PC-3 (cell line): ENCODE measurements around the gene COMT. TPM values are rescaled to one million over a fixed set of nuclear protein-coding genes. Genes with fewer than 3 reads are reported as not detected.

Source experiments
- ATAC-seq: fragments of 200-7000 bp; cut with Tn5 transposase; 2 replicates; pipeline ENCODE4 v1.9.1; 2020; ENCODE audit warnings: mild to moderate bottlenecking, moderate library complexity
- BruUV-seq: library from RNA; stranded (reverse); fragments of 400-500 nt; replicated peaks from 2 replicates; lab custom pipeline; 2021; lab: Mats Ljungman, UMichigan
- CTCF ChIA-PET: fragments of 300-600 bp; sonication (Branson Sonifier 250); formaldehyde crosslinking; loops from one replicate; lab custom pipeline; 2022; ENCODE audit warnings: antibody characterized with exemption; lab: Charles Lee
- POLR2A ChIA-PET: fragments of 300-600 bp; sonication (Branson Sonifier 250); formaldehyde crosslinking; loops from one replicate; lab custom pipeline; 2022; ENCODE audit warnings: antibody characterized with exemption; ENCODE audit not compliant: unreplicated experiment; lab: Charles Lee
- DNase-seq: peaks from one replicate; pipeline ENCODE4 v3.0.0-alpha.2; 2015
- H2AFZ ChIP-seq: fragments of 300-600 bp; sonication (generic); 2 replicates; pipeline ENCODE4 v1.6.0; 2016; ENCODE audit warnings: antibody characterized with exemption, low read length
- H3F3A ChIP-seq: fragments of 300-600 bp; sonication (generic); one replicate; pipeline ENCODE4 v1.6.0; 2017; ENCODE audit warnings: antibody characterized with exemption, low read length, control low read depth, mild to moderate bottlenecking; ENCODE audit not compliant: unreplicated experiment
- H3K27ac ChIP-seq: fragments of 300-600 bp; sonication (generic); 2 replicates; pipeline ENCODE4 v1.5.1; 2016; ENCODE audit warnings: mild to moderate bottlenecking, low read length
- H3K27me3 ChIP-seq: fragments of 300-600 bp; sonication (generic); 2 replicates; pipeline ENCODE4 v1.6.1; 2016; ENCODE audit warnings: low read length, mixed read lengths
- H3K36me3 ChIP-seq: fragments of 300-600 bp; sonication (generic); 2 replicates; pipeline ENCODE4 v1.6.1; 2016; ENCODE audit warnings: low read depth, mixed run types, low read length, mixed read lengths
- H3K4me1 ChIP-seq: fragments of 300-600 bp; sonication (generic); 2 replicates; pipeline ENCODE4 v1.5.1; 2016; ENCODE audit warnings: low read length; ENCODE audit not compliant: insufficient read depth
- H3K4me2 ChIP-seq: fragments of 300-600 bp; sonication (generic); 2 replicates; pipeline ENCODE4 v1.6.0; 2016; ENCODE audit warnings: low read length
- H3K4me3 ChIP-seq: fragments of 300-600 bp; sonication (generic); 2 replicates; pipeline ENCODE4 v1.5.1; 2016; ENCODE audit warnings: mild to moderate bottlenecking, low read length, mixed read lengths
- H3K79me2 ChIP-seq: fragments of 300-600 bp; sonication (generic); 2 replicates; pipeline ENCODE4 v1.6.1; 2017; ENCODE audit warnings: low read length, mixed read lengths
- H3K9ac ChIP-seq: fragments of 300-600 bp; sonication (generic); 2 replicates; pipeline ENCODE4 v1.6.0; 2016; ENCODE audit warnings: mild to moderate bottlenecking, low read length
- H3K9me2 ChIP-seq: fragments of 300-600 bp; sonication (generic); replicated peaks from 2 replicates; pipeline ENCODE4 v1.6.1; 2016; ENCODE audit warnings: mixed run types, low read length, mixed read lengths
- H3K9me3 ChIP-seq: fragments of 300-600 bp; sonication (generic); 2 replicates; pipeline ENCODE4 v1.6.1; 2016; ENCODE audit warnings: low read length, mixed read lengths
- H4K20me1 ChIP-seq: fragments of 300-600 bp; sonication (generic); 2 replicates; pipeline ENCODE4 v1.6.1; 2016; ENCODE audit warnings: low read length, mixed read lengths
- CTCF ChIP-seq: fragments of 300-600 bp; sonication (generic); conservative IDR thresholded peaks from 2 replicates; pipeline ENCODE4 v1.5.1; 2017; ENCODE audit warnings: antibody characterized with exemption, low read depth, mild to moderate bottlenecking, low read length
- EZH2 ChIP-seq: fragments of 300-600 bp; sonication (generic); IDR thresholded peaks from one replicate; pipeline ENCODE4 v1.6.1; 2017; ENCODE audit warnings: antibody characterized with exemption, mild to moderate bottlenecking, low read length; ENCODE audit not compliant: unreplicated experiment
- EZH2phosphoT487 ChIP-seq: fragments of 300-600 bp; sonication (generic); IDR thresholded peaks from 2 replicates; pipeline ENCODE4 v1.6.1; 2018; ENCODE audit warnings: mild to moderate bottlenecking, antibody characterized with exemption, low read length, borderline replicate concordance
- intact Hi-C: fragments of 100-400 bp; cut with micrococcal nuclease; formaldehyde crosslinking; loops from 2 replicates; pipeline ENCODE4 v1.9.0; 2023
- total RNA-seq: library from RNA; depleted of rRNA; stranded (reverse); fragments of >200 nt; gene quantifications from 2 replicates; pipeline ENCODE4 v1.2.3, GENCODE V29; 2014

The COMT gene
- total RNA-seq, 1 experiment from 2014 or later, result 204 TPM

- Histone ChIP-seq H3K9me3 (no peaks in the 10 kb centered on the region), H3K27ac (no peak overlapping the region), H3K9ac (no peak overlapping the region), H3F3A (no peaks in the 10 kb centered on the region), H3K4me3 (no peak overlapping the region), H3K79me2 (no peaks in the 10 kb centered on the region), H3K9me2 (no peaks in the 10 kb centered on the region), H3K36me3 (no peaks in the 10 kb centered on the region), H3K4me2 (no peak overlapping the region), H3K27me3 (no peaks in the 10 kb centered on the region), H3K4me1 (peaks cover 19% of the 10 kb centered on the region), H4K20me1 (no peaks in the 10 kb centered on the region), H2AFZ (no peak overlapping the region)
- CTCF ChIA-PET, result no interaction called here
- no peak for TF ChIP-seq EZH2phosphoT487
- no peak for TF ChIP-seq EZH2
- TF ChIP-seq CTCF, result no peak
- no peak for DNase-seq
- ATAC-seq, result no peak
- intact Hi-C loops, result no loop called here
- POLR2A ChIA-PET, result no interaction called here
- no TSS peak for BruUV-seq
Observed at GRCh38 chr22:19979712-19980493, 38.3 kb downstream of the COMT start.

- Histone ChIP-seq H3K9me2 (no peaks in the 10 kb centered on the region), H3K4me3 (no peak overlapping the region), H3F3A (no peaks in the 10 kb centered on the region), H3K27me3 (no peaks in the 10 kb centered on the region), H3K79me2 (no peaks in the 10 kb centered on the region), H3K4me1 (peaks cover 13% of the 10 kb centered on the region), H2AFZ (no peak overlapping the region), H3K36me3 (no peaks in the 10 kb centered on the region), H3K27ac (no peak overlapping the region), H3K4me2 (no peak overlapping the region), H4K20me1 (no peaks in the 10 kb centered on the region), H3K9me3 (no peaks in the 10 kb centered on the region), H3K9ac (no peak overlapping the region)
- intact Hi-C loops, result no loop called here
- CTCF ChIA-PET, result no interaction called here
- POLR2A ChIA-PET, result no interaction called here
- BruUV-seq, result no TSS peak
- no peak for TF ChIP-seq EZH2phosphoT487
- TF ChIP-seq CTCF, result no peak
- no peak for TF ChIP-seq EZH2
- no peak for ATAC-seq
- no peak for DNase-seq
Observed at GRCh38 chr22:19980766-19981165, 39.2 kb downstream of the COMT start.
